ENCODE data around the gene CDK5RAP2. TPM values are rescaled to one million over a fixed set of nuclear protein-coding genes. Genes with fewer than 3 reads are reported as not detected.

The CDK5RAP2 gene
- total and polyA plus RNA-seq, 10 of the 15 experiments (the other 5 are each of a cell fraction or from before 2014, with no cell fraction given), result 16.2 to 53.5 (median 34.5) TPM

DNA sequence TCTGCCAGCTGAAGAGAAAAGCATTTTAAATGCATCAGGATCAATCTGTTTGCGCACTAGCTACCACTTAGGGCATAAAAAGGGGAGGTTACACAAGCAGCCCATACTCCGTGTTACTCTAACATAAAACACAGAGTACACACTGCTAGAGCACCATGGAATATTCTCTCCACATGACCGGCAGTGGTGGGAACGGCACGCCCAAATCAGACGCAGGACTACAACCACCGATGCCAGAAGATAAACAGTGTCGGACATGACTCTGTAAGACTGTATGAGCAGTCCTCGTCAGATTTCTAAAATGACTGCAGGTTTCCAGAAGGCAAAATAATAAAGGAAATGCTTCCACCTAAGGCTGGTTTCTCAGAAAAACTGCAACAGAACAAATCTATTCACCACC is 40.0 kb downstream of the CDK5RAP2 start:
- WGBS (ENCODE audit: insufficient coverage, insufficient replicate concordance, low lambda C conversion rate, missing lambda C conversion rate), result 98% methylated on average over 9 of the region's 9 CpGs
- H3K27ac ChIP-seq (ENCODE audit: control insufficient read depth, insufficient read depth), result no peak overlapping the region
- no peak for ATAC-seq
- intact Hi-C loops (cut with micrococcal nuclease; ENCODE audit: unreplicated experiment) (no loop called here), in situ Hi-C loops (cut with MboI) (no loop called here)
- ChIA-PET SMC1A (ENCODE audit: uncharacterized antibody, unreplicated experiment) (interaction anchor here (1.4 kb wide), 1 partner anchor 31 kb away, joined by 3 read pairs; no protein-coding TSS in a partner anchor), RAD21 (ENCODE audit: unreplicated experiment) (no interaction called here), CTCF (interaction anchor here (0.9 kb wide), 1 partner anchor 13 kb away, joined by 3 read pairs; no protein-coding TSS in a partner anchor), POLR2A (no interaction called here)
- peaks cover 10 to 24% of the 10 kb centered on the region in 2 experiments; a peak in 3 of 4 replicates for H3K36me3 ChIP-seq (ENCODE audit: control insufficient read depth in 2 of 2, insufficient read depth in 2 of 2, low read length in 1 of 2)
- BruUV-seq (replicated peaks), result no TSS peak
- no peak overlapping the region for H3K4me3 ChIP-seq
- no peak for DNase-seq (ENCODE audit: low read depth, low spot score)
- no peaks in the 10 kb centered on the region for H3K27me3 ChIP-seq (replicated peaks in 1 of 2; ENCODE audit: control insufficient read depth in 2 of 2, insufficient read depth in 2 of 2, low read length in 1 of 2)
- no peak for FAIRE-seq
- H4K20me1 ChIP-seq (ENCODE audit: control insufficient read depth, insufficient read depth), result no peaks in the 10 kb centered on the region
- no peak overlapping the region for H3K9ac ChIP-seq (ENCODE audit: control insufficient read depth, insufficient read depth, low read length)
- no peak overlapping the region for H2AFZ ChIP-seq (ENCODE audit: control insufficient read depth, low read depth, low read length)
- TF ChIP-seq ZNF24 (IDR thresholded peaks at IDR 0.05), result no peak
- no peak for TF ChIP-seq CHD4 (IDR thresholded peaks at IDR 0.05)
- no peak for TF ChIP-seq SIN3A (IDR thresholded peaks at IDR 0.05; ENCODE audit: low read depth, low read length)
- no peak for TF ChIP-seq TCF12 (IDR thresholded peaks at IDR 0.05; ENCODE audit: low read depth, low read length)
- no peak for TF ChIP-seq IKZF2 (IDR thresholded peaks at IDR 0.05)
- no peak for TF ChIP-seq PML (IDR thresholded peaks at IDR 0.05; ENCODE audit: low read length)
- TF ChIP-seq BMI1 (IDR thresholded peaks at IDR 0.05; ENCODE audit: borderline replicate concordance), result no peak
- TF ChIP-seq, protein P1, sequence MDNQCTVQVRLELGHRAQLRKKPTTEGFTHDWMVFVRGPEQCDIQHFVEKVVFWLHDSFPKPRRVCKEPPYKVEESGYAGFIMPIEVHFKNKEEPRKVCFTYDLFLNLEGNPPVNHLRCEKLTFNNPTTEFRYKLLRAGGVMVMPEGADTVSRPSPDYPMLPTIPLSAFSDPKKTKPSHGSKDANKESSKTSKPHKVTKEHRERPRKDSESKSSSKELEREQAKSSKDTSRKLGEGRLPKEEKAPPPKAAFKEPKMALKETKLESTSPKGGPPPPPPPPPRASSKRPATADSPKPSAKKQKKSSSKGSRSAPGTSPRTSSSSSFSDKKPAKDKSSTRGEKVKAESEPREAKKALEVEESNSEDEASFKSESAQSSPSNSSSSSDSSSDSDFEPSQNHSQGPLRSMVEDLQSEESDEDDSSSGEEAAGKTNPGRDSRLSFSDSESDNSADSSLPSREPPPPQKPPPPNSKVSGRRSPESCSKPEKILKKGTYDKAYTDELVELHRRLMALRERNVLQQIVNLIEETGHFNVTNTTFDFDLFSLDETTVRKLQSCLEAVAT (IDR thresholded peaks at IDR 0.05), result no peak
- no peak for TF ChIP-seq SUZ12 (IDR thresholded peaks at IDR 0.05; ENCODE audit: unreplicated experiment)
- TF ChIP-seq SP1 (IDR thresholded peaks at IDR 0.05; ENCODE audit: low read depth, low read length), result no peak
- TF ChIP-seq SIX5 (IDR thresholded peaks at IDR 0.05; ENCODE audit: low read depth, low read length, severe bottlenecking), result no peak
- TF ChIP-seq, protein P2, sequence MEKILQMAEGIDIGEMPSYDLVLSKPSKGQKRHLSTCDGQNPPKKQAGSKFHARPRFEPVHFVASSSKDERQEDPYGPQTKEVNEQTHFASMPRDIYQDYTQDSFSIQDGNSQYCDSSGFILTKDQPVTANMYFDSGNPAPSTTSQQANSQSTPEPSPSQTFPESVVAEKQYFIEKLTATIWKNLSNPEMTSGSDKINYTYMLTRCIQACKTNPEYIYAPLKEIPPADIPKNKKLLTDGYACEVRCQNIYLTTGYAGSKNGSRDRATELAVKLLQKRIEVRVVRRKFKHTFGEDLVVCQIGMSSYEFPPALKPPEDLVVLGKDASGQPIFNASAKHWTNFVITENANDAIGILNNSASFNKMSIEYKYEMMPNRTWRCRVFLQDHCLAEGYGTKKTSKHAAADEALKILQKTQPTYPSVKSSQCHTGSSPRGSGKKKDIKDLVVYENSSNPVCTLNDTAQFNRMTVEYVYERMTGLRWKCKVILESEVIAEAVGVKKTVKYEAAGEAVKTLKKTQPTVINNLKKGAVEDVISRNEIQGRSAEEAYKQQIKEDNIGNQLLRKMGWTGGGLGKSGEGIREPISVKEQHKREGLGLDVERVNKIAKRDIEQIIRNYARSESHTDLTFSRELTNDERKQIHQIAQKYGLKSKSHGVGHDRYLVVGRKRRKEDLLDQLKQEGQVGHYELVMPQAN (conservative IDR thresholded peaks at IDR 0.05), result no peak
- TF ChIP-seq, protein P3, sequence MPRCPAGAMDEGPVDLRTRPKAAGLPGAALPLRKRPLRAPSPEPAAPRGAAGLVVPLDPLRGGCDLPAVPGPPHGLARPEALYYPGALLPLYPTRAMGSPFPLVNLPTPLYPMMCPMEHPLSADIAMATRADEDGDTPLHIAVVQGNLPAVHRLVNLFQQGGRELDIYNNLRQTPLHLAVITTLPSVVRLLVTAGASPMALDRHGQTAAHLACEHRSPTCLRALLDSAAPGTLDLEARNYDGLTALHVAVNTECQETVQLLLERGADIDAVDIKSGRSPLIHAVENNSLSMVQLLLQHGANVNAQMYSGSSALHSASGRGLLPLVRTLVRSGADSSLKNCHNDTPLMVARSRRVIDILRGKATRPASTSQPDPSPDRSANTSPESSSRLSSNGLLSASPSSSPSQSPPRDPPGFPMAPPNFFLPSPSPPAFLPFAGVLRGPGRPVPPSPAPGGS (IDR thresholded peaks at IDR 0.05; ENCODE audit: borderline replicate concordance, insufficient read depth, low read depth, low read length, poor library complexity, severe bottlenecking), result no peak
- TF ChIP-seq MTA2 (IDR thresholded peaks at IDR 0.05; ENCODE audit: low read depth), result no peak
- TF ChIP-seq ETV6 (conservative IDR thresholded peaks at IDR 0.05 in 1 of 2, IDR thresholded peaks at IDR 0.05 in 1 of 2; ENCODE audit: borderline replicate concordance in 1 of 2, low read depth in 1 of 2), result no peak
- TF ChIP-seq, protein P4, sequence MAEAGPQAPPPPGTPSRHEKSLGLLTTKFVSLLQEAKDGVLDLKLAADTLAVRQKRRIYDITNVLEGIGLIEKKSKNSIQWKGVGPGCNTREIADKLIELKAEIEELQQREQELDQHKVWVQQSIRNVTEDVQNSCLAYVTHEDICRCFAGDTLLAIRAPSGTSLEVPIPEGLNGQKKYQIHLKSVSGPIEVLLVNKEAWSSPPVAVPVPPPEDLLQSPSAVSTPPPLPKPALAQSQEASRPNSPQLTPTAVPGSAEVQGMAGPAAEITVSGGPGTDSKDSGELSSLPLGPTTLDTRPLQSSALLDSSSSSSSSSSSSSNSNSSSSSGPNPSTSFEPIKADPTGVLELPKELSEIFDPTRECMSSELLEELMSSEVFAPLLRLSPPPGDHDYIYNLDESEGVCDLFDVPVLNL (IDR thresholded peaks at IDR 0.05; ENCODE audit: low read depth, low read length), result no peak
- no peak for TF ChIP-seq STAT1 (conservative IDR thresholded peaks at IDR 0.05)
- TF ChIP-seq, protein P5, sequence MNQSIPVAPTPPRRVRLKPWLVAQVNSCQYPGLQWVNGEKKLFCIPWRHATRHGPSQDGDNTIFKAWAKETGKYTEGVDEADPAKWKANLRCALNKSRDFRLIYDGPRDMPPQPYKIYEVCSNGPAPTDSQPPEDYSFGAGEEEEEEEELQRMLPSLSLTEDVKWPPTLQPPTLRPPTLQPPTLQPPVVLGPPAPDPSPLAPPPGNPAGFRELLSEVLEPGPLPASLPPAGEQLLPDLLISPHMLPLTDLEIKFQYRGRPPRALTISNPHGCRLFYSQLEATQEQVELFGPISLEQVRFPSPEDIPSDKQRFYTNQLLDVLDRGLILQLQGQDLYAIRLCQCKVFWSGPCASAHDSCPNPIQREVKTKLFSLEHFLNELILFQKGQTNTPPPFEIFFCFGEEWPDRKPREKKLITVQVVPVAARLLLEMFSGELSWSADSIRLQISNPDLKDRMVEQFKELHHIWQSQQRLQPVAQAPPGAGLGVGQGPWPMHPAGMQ (IDR thresholded peaks at IDR 0.05; ENCODE audit: borderline replicate concordance), result no peak
- no peaks in the 10 kb centered on the region for H3K9me3 ChIP-seq (replicated peaks; ENCODE audit: control insufficient read depth, insufficient read depth, low read length)
- H3K4me2 ChIP-seq (ENCODE audit: control insufficient read depth, insufficient read depth), result no peak overlapping the region
- no peaks in the 10 kb centered on the region for H3K4me1 ChIP-seq (ENCODE audit: control insufficient read depth, insufficient read depth, low read length)
- no peaks in the 10 kb centered on the region for H3K79me2 ChIP-seq (ENCODE audit: control insufficient read depth, insufficient read depth, low read length)
